Sciatic nerve (tissue), 2 donors: ENCODE results near the gene DCDC2. TPM values are rescaled to one million over a fixed set of nuclear protein-coding genes. Genes with fewer than 3 reads are reported as not detected.

Source experiments
- ATAC-seq: fragments of 200-7000 bp; cut with Tn5 transposase; one replicate; pipeline ENCODE4 v1.9.1; 2020; ENCODE audit warnings: mild to moderate bottlenecking, moderate library complexity
- DNase-seq: peaks from one replicate; pipeline ENCODE4 v3.0.0-alpha.2; 2020; ENCODE audit warnings: low spot score
- intact Hi-C: fragments of 100-400 bp; cut with DNase I; formaldehyde crosslinking; loops from one replicate; pipeline ENCODE4 v1.14.2; 2022
- total RNA-seq: library from RNA; stranded (reverse); fragmentation: NEBNext Ultra II Directional; extraction: Animal tissue kit (Norgen Biotek cat#: 25700); gene quantifications from one replicate; pipeline ENCODE4 v1.2.1, GENCODE V29; 2021
- donor health status: DM: no; HTN: no; CAD: no.
- donor health status: DM: no; HTN: no; CAD: no.

Gene DCDC2
- total RNA-seq, 1 donor from 2014 or later, result not detected

GRCh38 chr6:24139639-24140038, 218.2 kb downstream of the DCDC2 start:
- intact Hi-C loops, result no loop called here
- DNase-seq (no peak), ATAC-seq (no peak)

- ATAC-seq (no peak), DNase-seq (no peak)
- intact Hi-C loops, result no loop called here
Observed at GRCh38 chr6:24139080-24139479, 218.8 kb downstream of the DCDC2 start.

GRCh38 chr6:24131751-24132150, 226.1 kb downstream of the DCDC2 start:
- no peak for ATAC-seq
- intact Hi-C loops, result no loop called here
- no peak for DNase-seq

GRCh38 chr6:24127316-24127715, 230.5 kb downstream of the DCDC2 start:
- intact Hi-C loops, result no loop called here
- DNase-seq (no peak), ATAC-seq (no peak)

GRCh38 chr6:24126586-24127192, 231.2 kb downstream of the DCDC2 start:
- intact Hi-C loops, result no loop called here
- no peak for ATAC-seq
- no peak for DNase-seq

GRCh38 chr6:24125980-24126379, 231.9 kb downstream of the DCDC2 start, which contains the start of gene NRSN1:
Gene NRSN1 (plus strand): TSS chr6:24126215. CDS start chr6:24134328, 8,113 bp downstream.
- DNase-seq (no peak), ATAC-seq (no peak)
- intact Hi-C loops, result no loop called here

GRCh38 chr6:24122139-24122538, 235.7 kb downstream of the DCDC2 start:
- intact Hi-C loops, result no loop called here
- DNase-seq (no peak), ATAC-seq (no peak)

Other genes starting within 250 kb of the DCDC2 start
- not detected for gene NRSN1, start 231.8 kb downstream of the DCDC2 start, total RNA-seq
- 20.5 TPM for gene MRS2, start 44.9 kb upstream of the DCDC2 start, total RNA-seq
- 4.9 TPM for gene GPLD1, start 131.5 kb upstream of the DCDC2 start, total RNA-seq
- 19.3 TPM for gene ALDH5A1, start 136.9 kb upstream of the DCDC2 start, total RNA-seq